HepG2 (cell line): ENCODE measurements around the gene FCER1G. TPM values are rescaled to one million over a fixed set of nuclear protein-coding genes. Genes with fewer than 3 reads are reported as not detected.
A peak's percentile ranks its signal among the peaks of the same experiment; 100 is the strongest.

ENCODE experiments used
- ATAC-seq: fragments of 200-7000 bp; cut with Tn5 transposase; 3 replicates; pipeline ENCODE4 v1.9.1; 2020; ENCODE audit warnings: mild to moderate bottlenecking, moderate library complexity
- BruUV-seq: library from RNA; stranded (reverse); fragments of 400-500 nt; replicated peaks from 2 replicates; lab custom pipeline; 2021; lab: Mats Ljungman, UMichigan
- CTCF ChIA-PET: fragments of 300-600 bp; formaldehyde crosslinking; extraction: SDS; loops from one replicate; lab custom pipeline; 2021; ENCODE audit warnings: low total read pairs, inconsistent platforms, low intra/inter-chr PET ratio; lab: Yijun Ruan, JAX
- POLR2A ChIA-PET: fragments of 350-600 bp; sonication (Branson Sonifier 250); formaldehyde crosslinking; loops from one replicate; lab custom pipeline; 2020; ENCODE audit warnings: antibody characterized with exemption, inconsistent platforms; lab: Yijun Ruan, JAX
- DNase-seq: peaks from one replicate; pipeline ENCODE4 v3.0.0-alpha.2; 2015; ENCODE audit warnings: low spot score
- FAIRE-seq: peaks from 3 replicates; lab custom pipeline; 2011; peaks lifted over from hg19 to GRCh38; lab: Jason Lieb, UNC
- H2AFZ ChIP-seq: one replicate; pipeline ENCODE4 v1.6.1; 2011; ENCODE audit warnings: low read length, inconsistent platforms
- H3K27ac ChIP-seq: fragments of 300-600 bp; 3 replicates; pipeline ENCODE4 v1.8.0; 2011; ENCODE audit warnings: mixed run types, mild to moderate bottlenecking, mixed read lengths, low read length, inconsistent platforms; ENCODE audit not compliant: insufficient read depth; ENCODE audit errors: extremely low read length
- H3K27me3 ChIP-seq, 2 experiments: fragments of 200-600 bp in 1 of 2; 2 replicates in 1 of 2; 3 replicates in 1 of 2; pipeline versions ENCODE4 v1.6.0 to v1.8.0; 2011; ENCODE audit warnings: low read length in 2 of 2, mild to moderate bottlenecking in 2 of 2, moderate library complexity in 2 of 2, inconsistent platforms in 1 of 2; ENCODE audit not compliant: insufficient read depth in 2 of 2, control insufficient read depth in 1 of 2
- H3K36me3 ChIP-seq, 2 experiments: fragments of 200-600 bp in 1 of 2; replicated peaks in 1 of 2; 2 replicates in 1 of 2; 3 replicates in 1 of 2; pipeline versions ENCODE4 v1.5.1 to v1.8.0; 2011; ENCODE audit warnings: low read length in 2 of 2, inconsistent platforms in 1 of 2; ENCODE audit not compliant: insufficient read depth in 2 of 2, control insufficient read depth in 1 of 2
- H3K4me1 ChIP-seq: 2 replicates; pipeline ENCODE4 v1.5.1; 2012; ENCODE audit warnings: low read length, inconsistent platforms; ENCODE audit not compliant: insufficient read depth
- H3K4me2 ChIP-seq: 2 replicates; pipeline ENCODE4 v1.6.0; 2011; ENCODE audit warnings: low read depth, low read length, inconsistent platforms
- H3K4me3 ChIP-seq, 3 experiments: fragments of 200-600 bp in 1 of 3; sonication (generic), shearing (Covaris generic) in 1 of 3; replicated peaks in 1 of 3; 2 replicates each; pipeline ENCODE4 v1.5.1; 2011 to 2016; ENCODE audit warnings: low read length in 3 of 3, inconsistent platforms in 2 of 3, low read depth in 2 of 3, mild to moderate bottlenecking in 2 of 3, control low read depth in 1 of 3, mixed read lengths in 1 of 3; ENCODE audit not compliant: insufficient read depth in 1 of 3
- H3K79me2 ChIP-seq: one replicate; pipeline ENCODE4 v1.6.1; 2011; ENCODE audit warnings: low read length, inconsistent platforms; ENCODE audit not compliant: insufficient read depth
- H3K9ac ChIP-seq: 2 replicates; pipeline ENCODE4 v1.6.0; 2011; ENCODE audit warnings: mild to moderate bottlenecking, low read depth, low read length, inconsistent platforms; ENCODE audit not compliant: insufficient read depth
- H3K9me3 ChIP-seq: 2 replicates; pipeline ENCODE4 v1.5.1; 2012; ENCODE audit warnings: mild to moderate bottlenecking, low read length
- H4K20me1 ChIP-seq: 2 replicates; pipeline ENCODE4 v1.6.0; 2011; ENCODE audit warnings: inconsistent platforms, mild to moderate bottlenecking, low read length, moderate library complexity; ENCODE audit not compliant: insufficient read depth
- ATF7-NPFF ChIP-seq: sonication (generic); formaldehyde crosslinking; IDR thresholded peaks from 2 replicates; pipeline ENCODE4 v1.8.1; 2023; ENCODE audit warnings: mild to moderate bottlenecking, low read depth, missing genetic modification reagents, moderate library complexity
- GABPB1 ChIP-seq: IDR thresholded peaks from 2 replicates; pipeline ENCODE4 v1.6.1; 2016; ENCODE audit warnings: mild to moderate bottlenecking, missing genetic modification reagents, moderate library complexity, missing compliant biosample characterization
- MEIS1 ChIP-seq: sonication (generic); formaldehyde crosslinking; IDR thresholded peaks from 2 replicates; pipeline ENCODE4 v1.9.0; 2021; ENCODE audit warnings: mild to moderate bottlenecking, missing genetic modification reagents, moderate library complexity, borderline replicate concordance
- MTF2 ChIP-seq: sonication (generic); formaldehyde crosslinking; IDR thresholded peaks from 2 replicates; pipeline ENCODE4 v1.5.0; 2020; ENCODE audit warnings: missing genetic modification reagents, borderline replicate concordance
- PHF21A ChIP-seq: sonication (generic); formaldehyde crosslinking; IDR thresholded peaks from 2 replicates; pipeline ENCODE4 v1.5.0; 2020; ENCODE audit warnings: mild to moderate bottlenecking, missing genetic modification reagents
- ZBTB20 ChIP-seq: sonication (generic); formaldehyde crosslinking; IDR thresholded peaks from 2 replicates; pipeline ENCODE4 v1.8.1; 2023; ENCODE audit warnings: missing genetic modification reagents, low read depth, mild to moderate bottlenecking, borderline replicate concordance
- ZFX ChIP-seq: sonication (generic); formaldehyde crosslinking; IDR thresholded peaks from 2 replicates; pipeline ENCODE4 v1.4.0; 2020; ENCODE audit warnings: mild to moderate bottlenecking, low read depth, missing genetic modification reagents, moderate library complexity
- ZNF326 ChIP-seq: sonication (generic); formaldehyde crosslinking; IDR thresholded peaks from 2 replicates; pipeline ENCODE4 v1.4.0; 2020; ENCODE audit warnings: missing genetic modification reagents, borderline replicate concordance
- ZNF766 ChIP-seq: sonication (generic); formaldehyde crosslinking; IDR thresholded peaks from 2 replicates; pipeline ENCODE4 v1.5.0; 2020; ENCODE audit warnings: missing genetic modification reagents, borderline replicate concordance
- WGBS: methylation state at CpG from one replicate; pipeline ENCODE4 v1.1.6; 2017; ENCODE audit warnings: low lambda C conversion rate; 5-methylcytosine and 5-hydroxymethylcytosine counted together
- in situ Hi-C: cut with HindIII; loops from 2 replicates; pipeline ENCODE4 v1.10.0; 2017; ENCODE audit warnings: low pct_unique_long_range_greater_than_20kb; ENCODE audit not compliant: extremely low pct_ligation_motif_present
- intact Hi-C: fragments of 100-400 bp; cut with micrococcal nuclease; formaldehyde crosslinking; loops from one replicate; pipeline ENCODE4 v1.10.0; 2022; ENCODE audit not compliant: unreplicated experiment
- polyA plus RNA-seq, 8 experiments: library from polyadenylated mRNA; depleted of rRNA in 3 of 8; stranded (reverse) in 7 of 8; unstranded in 1 of 8; fragments of >200 nt; fragmentation: Illumina TruSeq in 4 of 8; extraction: Trizol in 4 of 8; gene quantifications; 2 replicates each; pipeline versions ENCODE4 v1.2.1 to v1.2.3, GENCODE V29; 2011 to 2016; ENCODE audit warnings: low read depth in 4 of 8, missing spikeins in 1 of 8, mixed read lengths in 1 of 8; ENCODE audit not compliant: insufficient read depth in 1 of 8
- total RNA-seq, 5 experiments: library from RNA; depleted of rRNA; stranded (reverse); fragments of >200 nt; fragmentation: Illumina TruSeq; extraction: Trizol; gene quantifications; 2 replicates each; pipeline ENCODE4 v1.2.3, GENCODE V29; 2016; ENCODE audit warnings: low read depth in 1 of 5
- TF ChIP-seq, protein P1 (sequence below): sonication (generic); formaldehyde crosslinking; IDR thresholded peaks from 2 replicates; pipeline ENCODE4 v1.5.1; 2020; ENCODE audit warnings: missing genetic modification reagents, mild to moderate bottlenecking, borderline replicate concordance
- TF ChIP-seq, protein P2 (sequence below): sonication (generic); IDR thresholded peaks from 2 replicates; pipeline ENCODE4 v1.6.1; 2016; ENCODE audit warnings: low read depth, borderline replicate concordance
- TF ChIP-seq, protein P3 (sequence below): sonication (generic); formaldehyde crosslinking; IDR thresholded peaks from 2 replicates; pipeline ENCODE4 v1.4.0; 2020; ENCODE audit warnings: missing genetic modification reagents

FCER1G gene
- total and polyA plus RNA-seq, 2 of the 13 experiments (the other 11 are each of a cell fraction or from before 2014, with no cell fraction given) = 1.3 to 6.4 TPM

DNA sequence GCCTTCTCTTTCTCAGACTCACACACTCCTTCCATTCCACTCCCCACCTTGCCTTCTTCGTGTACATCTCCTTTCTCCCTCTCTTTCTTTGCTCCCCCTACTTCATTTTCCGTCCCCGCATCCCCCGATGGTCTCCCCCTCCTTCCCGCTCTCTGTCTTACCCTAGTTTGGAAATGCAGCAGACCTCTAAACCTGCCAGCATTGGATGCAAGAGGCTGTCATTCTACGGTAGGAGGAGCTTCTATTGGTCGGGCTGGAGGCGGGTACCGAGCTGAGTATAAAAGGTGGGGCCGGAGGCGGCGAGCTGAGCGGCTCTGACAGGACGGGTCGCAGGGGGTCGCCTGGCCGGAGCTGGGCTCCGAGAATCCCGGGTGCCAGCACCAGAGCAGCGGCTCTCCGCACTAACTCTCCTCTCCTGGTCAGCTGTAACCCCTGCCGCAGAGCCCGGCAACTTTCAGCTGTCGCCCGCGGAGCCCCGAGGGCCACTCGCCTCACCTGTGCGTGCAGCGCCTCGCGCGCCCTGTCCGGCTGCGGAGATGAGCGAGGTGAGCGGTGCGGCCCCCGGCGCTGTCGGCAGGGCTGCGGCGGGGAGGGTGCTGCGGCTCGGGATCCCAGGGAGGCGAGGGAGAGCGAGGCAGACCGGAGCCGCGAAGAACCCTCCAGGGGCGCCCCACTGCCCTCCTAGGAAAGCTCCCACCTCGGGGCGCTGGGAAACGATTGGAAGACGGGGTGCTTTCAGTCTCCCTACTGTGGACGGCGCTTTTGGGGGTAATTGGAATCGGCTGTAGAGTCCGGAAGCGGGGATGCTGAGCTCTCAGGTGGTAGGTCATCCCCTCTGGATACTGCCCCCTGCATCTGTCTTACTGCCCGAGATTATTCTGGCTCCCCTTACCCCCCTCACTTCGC, 43.6 kb downstream of the FCER1G start, which contains the start of gene PCP4L1 (continued):
- no peak for TF ChIP-seq ZFX (CRISPR knock-in tag)
- TF ChIP-seq GABPB1 = peak; percentile 5; the same call in 1 of the 2 replicates
- TF ChIP-seq, all 625 proteins: peak for 11

DNA sequence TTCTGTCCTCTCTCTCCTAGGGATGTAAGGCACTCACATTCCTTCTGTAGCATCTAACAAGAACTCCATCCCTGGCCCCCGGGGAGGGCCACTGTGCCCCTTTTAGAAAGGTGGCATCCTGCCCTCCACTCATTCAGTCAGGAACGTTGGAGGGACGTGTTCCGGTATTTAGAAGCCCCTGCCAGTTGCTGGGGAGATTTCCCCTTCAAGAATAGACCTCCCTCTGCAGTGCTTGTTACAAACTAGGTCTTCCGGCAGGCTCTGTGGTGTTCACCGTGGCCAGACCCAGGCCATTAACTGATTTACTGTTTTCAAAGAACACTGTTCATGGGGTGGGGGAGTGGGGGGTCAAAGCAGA, 44.2 kb downstream of the FCER1G start:
- no peaks in the 10 kb centered on the region for H4K20me1 ChIP-seq
- no TSS peak for BruUV-seq
- H3K9ac ChIP-seq = no peak overlapping the region
- peaks cover 0 to 16% of the 10 kb centered on the region in 2 experiments; a peak in 3 of 5 replicates for H3K27me3 ChIP-seq
- H2AFZ ChIP-seq = no peak overlapping the region
- no peaks in the 10 kb centered on the region for H3K36me3 ChIP-seq
- no peaks in the 10 kb centered on the region for H3K79me2 ChIP-seq
- ChIA-PET CTCF (no interaction called here), POLR2A (no interaction called here)
- WGBS = 89% methylated on average over 6 of the region's 6 CpGs
- in situ Hi-C loops = no loop called here
- H3K4me3 ChIP-seq = 0 out of 6 replicates have a peak overlapping the region, but pooled peaks of 1 of the 3 experiments have one; percentile 44
- no peak for DNase-seq
- no peak overlapping the region for H3K4me2 ChIP-seq
- peaks cover 51% of the 10 kb centered on the region for H3K4me1 ChIP-seq
- H3K27ac ChIP-seq = no peak overlapping the region
- intact Hi-C loops = no loop called here
- no peak for ATAC-seq
- FAIRE-seq = no peak
- H3K9me3 ChIP-seq = peaks cover 11% of the 10 kb centered on the region
- TF ChIP-seq PHF21A (CRISPR knock-in tag) (no peak), MTF2 (CRISPR knock-in tag) (no peak), MEIS1 (no peak), ATF7-NPFF (CRISPR knock-in tag) (no peak), ZBTB20 (CRISPR knock-in tag) (no peak), ZNF326 (CRISPR knock-in tag) (no peak), ZNF766 (CRISPR knock-in tag) (no peak)
- TF ChIP-seq, protein P1, sequence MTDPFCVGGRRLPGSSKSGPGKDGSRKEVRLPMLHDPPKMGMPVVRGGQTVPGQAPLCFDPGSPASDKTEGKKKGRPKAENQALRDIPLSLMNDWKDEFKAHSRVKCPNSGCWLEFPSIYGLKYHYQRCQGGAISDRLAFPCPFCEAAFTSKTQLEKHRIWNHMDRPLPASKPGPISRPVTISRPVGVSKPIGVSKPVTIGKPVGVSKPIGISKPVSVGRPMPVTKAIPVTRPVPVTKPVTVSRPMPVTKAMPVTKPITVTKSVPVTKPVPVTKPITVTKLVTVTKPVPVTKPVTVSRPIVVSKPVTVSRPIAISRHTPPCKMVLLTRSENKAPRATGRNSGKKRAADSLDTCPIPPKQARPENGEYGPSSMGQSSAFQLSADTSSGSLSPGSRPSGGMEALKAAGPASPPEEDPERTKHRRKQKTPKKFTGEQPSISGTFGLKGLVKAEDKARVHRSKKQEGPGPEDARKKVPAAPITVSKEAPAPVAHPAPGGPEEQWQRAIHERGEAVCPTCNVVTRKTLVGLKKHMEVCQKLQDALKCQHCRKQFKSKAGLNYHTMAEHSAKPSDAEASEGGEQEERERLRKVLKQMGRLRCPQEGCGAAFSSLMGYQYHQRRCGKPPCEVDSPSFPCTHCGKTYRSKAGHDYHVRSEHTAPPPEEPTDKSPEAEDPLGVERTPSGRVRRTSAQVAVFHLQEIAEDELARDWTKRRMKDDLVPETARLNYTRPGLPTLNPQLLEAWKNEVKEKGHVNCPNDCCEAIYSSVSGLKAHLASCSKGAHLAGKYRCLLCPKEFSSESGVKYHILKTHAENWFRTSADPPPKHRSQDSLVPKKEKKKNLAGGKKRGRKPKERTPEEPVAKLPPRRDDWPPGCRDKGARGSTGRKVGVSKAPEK (CRISPR knock-in tag) = no peak
- TF ChIP-seq, protein P2, sequence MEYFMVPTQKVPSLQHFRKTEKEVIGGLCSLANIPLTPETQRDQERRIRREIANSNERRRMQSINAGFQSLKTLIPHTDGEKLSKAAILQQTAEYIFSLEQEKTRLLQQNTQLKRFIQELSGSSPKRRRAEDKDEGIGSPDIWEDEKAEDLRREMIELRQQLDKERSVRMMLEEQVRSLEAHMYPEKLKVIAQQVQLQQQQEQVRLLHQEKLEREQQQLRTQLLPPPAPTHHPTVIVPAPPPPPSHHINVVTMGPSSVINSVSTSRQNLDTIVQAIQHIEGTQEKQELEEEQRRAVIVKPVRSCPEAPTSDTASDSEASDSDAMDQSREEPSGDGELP = no peak
- TF ChIP-seq, protein P3, sequence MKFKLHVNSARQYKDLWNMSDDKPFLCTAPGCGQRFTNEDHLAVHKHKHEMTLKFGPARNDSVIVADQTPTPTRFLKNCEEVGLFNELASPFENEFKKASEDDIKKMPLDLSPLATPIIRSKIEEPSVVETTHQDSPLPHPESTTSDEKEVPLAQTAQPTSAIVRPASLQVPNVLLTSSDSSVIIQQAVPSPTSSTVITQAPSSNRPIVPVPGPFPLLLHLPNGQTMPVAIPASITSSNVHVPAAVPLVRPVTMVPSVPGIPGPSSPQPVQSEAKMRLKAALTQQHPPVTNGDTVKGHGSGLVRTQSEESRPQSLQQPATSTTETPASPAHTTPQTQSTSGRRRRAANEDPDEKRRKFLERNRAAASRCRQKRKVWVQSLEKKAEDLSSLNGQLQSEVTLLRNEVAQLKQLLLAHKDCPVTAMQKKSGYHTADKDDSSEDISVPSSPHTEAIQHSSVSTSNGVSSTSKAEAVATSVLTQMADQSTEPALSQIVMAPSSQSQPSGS (CRISPR knock-in tag) = no peak
